ENCODE data around the gene GMCL1. TPM values are rescaled to one million over a fixed set of nuclear protein-coding genes. Genes with fewer than 3 reads are reported as not detected.
A peak's percentile ranks its signal among the peaks of the same experiment; 100 is the strongest.

Gene GMCL1
- total and polyA plus RNA-seq, 2 of the 13 experiments (the other 11 are each of a cell fraction or from before 2014, with no cell fraction given): 18.7 to 24.0 TPM

GRCh38 chr2:69914950-69915945, 85.8 kb downstream of the GMCL1 start, which contains the start of gene MXD1 (continued):
- TF ChIP-seq REST (IDR thresholded peaks at IDR 0.05; ENCODE audit: borderline replicate concordance in 1 of 2, low read depth in 1 of 2, low read length in 2 of 2) (no peak; a peak in 1 of 4 replicates), TCF12 (IDR thresholded peaks at IDR 0.05) (no peak), TCF12 (CRISPR knock-in tag; IDR thresholded peaks at IDR 0.05) (0 out of 2 replicates have a peak, but pooled peaks have one; percentile 24), CEBPB (IDR thresholded peaks at IDR 0.05; ENCODE audit: borderline replicate concordance, low read depth, low read length) (no peak), HIVEP1 (CRISPR knock-in tag; IDR thresholded peaks at IDR 0.05) (0 out of 2 replicates have a peak, but pooled peaks have one; percentile 6), ATF7 (IDR thresholded peaks at IDR 0.05) (no peak), ATF7 (CRISPR knock-in tag; IDR thresholded peaks at IDR 0.05) (no peak), HOMEZ (CRISPR knock-in tag; IDR thresholded peaks at IDR 0.05; ENCODE audit: low read depth) (no peak), ZBTB37 (CRISPR knock-in tag; IDR thresholded peaks at IDR 0.05) (no peak), HDAC2 (CRISPR knock-in tag; IDR thresholded peaks at IDR 0.05) (no peak), THAP9 (CRISPR knock-in tag; IDR thresholded peaks at IDR 0.05; ENCODE audit: borderline replicate concordance) (no peak), ZKSCAN8 (CRISPR knock-in tag; IDR thresholded peaks at IDR 0.05; ENCODE audit: borderline replicate concordance) (no peak), ZNF747 (CRISPR knock-in tag; IDR thresholded peaks at IDR 0.05; ENCODE audit: borderline replicate concordance) (no peak), TCF7 (IDR thresholded peaks at IDR 0.05; ENCODE audit: low read depth) (no peak), ONECUT2 (CRISPR knock-in tag; IDR thresholded peaks at IDR 0.05) (no peak), ZEB1 (IDR thresholded peaks at IDR 0.05; ENCODE audit: insufficient replicate concordance, low read depth) (no peak), MED8 (CRISPR knock-in tag; IDR thresholded peaks at IDR 0.05; ENCODE audit: insufficient replicate concordance) (no peak), SNRNP70 (IDR thresholded peaks at IDR 0.05; ENCODE audit: low read depth, low read length) (no peak), YEATS4 (CRISPR knock-in tag; IDR thresholded peaks at IDR 0.05; ENCODE audit: borderline replicate concordance) (no peak), ZMYM4 (CRISPR knock-in tag; IDR thresholded peaks at IDR 0.05) (no peak)
